ENCODE measurements around the gene BLOC1S4.
A peak's percentile ranks its signal among the peaks of the same experiment; 100 is the strongest.
"Not testable (repeated sequence)": the region's sequence is repeated elsewhere in the genome, so short reads cannot be mapped to it uniquely, and the experiment has no call there.

BLOC1S4 gene

GRCh38 chr4:6746721-6747293 lies 30.8 kb downstream of the BLOC1S4 start:
- no peak for DNase-seq

GRCh38 chr4:6747294-6748051 lies 31.5 kb downstream of the BLOC1S4 start:
- peak; percentile 62 for DNase-seq

GRCh38 chr4:6748286-6748685 lies 32.3 kb downstream of the BLOC1S4 start:
- DNase-seq = no peak

GRCh38 chr4:6749340-6750171 lies 33.6 kb downstream of the BLOC1S4 start:
- DNase-seq = peak; percentile 41

- DNase-seq = no peak
Observed at GRCh38 chr4:6750286-6751221, 34.6 kb downstream of the BLOC1S4 start.

GRCh38 chr4:6751611-6752485 lies 35.9 kb downstream of the BLOC1S4 start:
- DNase-seq = no peak

GRCh38 chr4:6752486-6752829 lies 36.5 kb downstream of the BLOC1S4 start:
- DNase-seq = peak; percentile 24

GRCh38 chr4:6753103-6753560 lies 37.2 kb downstream of the BLOC1S4 start:
- DNase-seq = no peak

GRCh38 chr4:6753891-6754290 lies 37.9 kb downstream of the BLOC1S4 start:
- DNase-seq = no peak

- DNase-seq = no peak
Observed at GRCh38 chr4:6754481-6755087, 38.6 kb downstream of the BLOC1S4 start.

GRCh38 chr4:6755088-6755753 lies 39.2 kb downstream of the BLOC1S4 start:
- no peak for DNase-seq

GRCh38 chr4:6756345-6756744 lies 40.4 kb downstream of the BLOC1S4 start:
- DNase-seq = not testable (repeated sequence)

GRCh38 chr4:6758728-6759127 lies 42.8 kb downstream of the BLOC1S4 start:
- no peak for DNase-seq

GRCh38 chr4:6760865-6761264 lies 44.9 kb downstream of the BLOC1S4 start:
- no peak for DNase-seq

- peak; percentile 39 for DNase-seq
Observed at GRCh38 chr4:6761649-6762615, 46.0 kb downstream of the BLOC1S4 start.

GRCh38 chr4:6763330-6763851 lies 47.4 kb downstream of the BLOC1S4 start:
- DNase-seq = no peak

- no peak for DNase-seq
Observed at GRCh38 chr4:6764976-6765620, 49.1 kb downstream of the BLOC1S4 start.

GRCh38 chr4:6765703-6766102 lies 49.7 kb downstream of the BLOC1S4 start:
- DNase-seq = no peak

Data from hematopoietic multipotent progenitor cell treated with erythropoietin and hydrocortisone succinate and interleukin-3 and kit ligand, for 8 days (in vitro differentiated cells).